Activated CD4-positive, CD25-positive, alpha-beta regulatory T cell (primary cell): Measurements from ENCODE around the gene MXD1.
"Not testable (repeated sequence)": the region's sequence is repeated elsewhere in the genome, so short reads cannot be mapped to it uniquely, and the experiment has no call there.

ENCODE experiments used
- DNase-seq, 4 experiments: peaks; one replicate each; lab custom pipeline; 2025; lab: John Stamatoyannopoulos, UW

Gene MXD1

DNA sequence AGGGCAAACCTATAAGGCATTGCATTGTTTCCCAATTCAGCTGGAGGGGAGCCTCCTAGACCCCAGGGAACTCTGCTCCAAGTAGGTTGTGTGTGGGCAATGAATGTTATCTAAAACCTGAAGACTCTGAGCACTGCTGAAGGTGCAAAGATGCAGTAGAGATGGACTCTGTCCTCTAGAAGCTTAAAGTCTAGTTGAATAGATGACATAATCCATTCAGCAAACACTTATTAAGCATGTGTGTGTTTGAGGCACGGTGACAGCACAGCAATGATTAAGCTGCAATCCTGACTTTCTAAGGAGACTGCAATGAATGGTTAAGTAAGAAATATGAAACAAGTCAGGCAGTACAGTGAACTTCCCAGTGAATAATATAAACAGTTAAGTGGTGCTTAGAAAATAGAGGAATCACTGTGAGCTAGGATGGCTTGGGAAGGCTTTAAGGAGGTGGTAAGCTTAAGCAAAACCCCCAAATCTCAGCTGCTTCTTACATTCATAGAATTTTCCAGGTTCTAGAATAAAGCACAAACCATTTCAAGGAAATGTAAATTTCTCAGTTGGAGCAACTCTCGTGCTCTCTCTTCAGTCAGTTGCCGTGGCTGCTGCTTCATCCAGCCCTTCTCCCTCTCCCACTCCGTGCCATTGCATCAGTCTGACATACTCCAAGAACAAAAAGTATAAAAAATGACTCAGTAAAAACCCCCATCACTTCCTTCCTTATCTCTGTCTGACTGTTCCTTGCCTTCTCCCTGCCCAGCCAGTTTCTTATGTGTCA is 19.1 kb downstream of the MXD1 start:
- no peak for DNase-seq

DNA sequence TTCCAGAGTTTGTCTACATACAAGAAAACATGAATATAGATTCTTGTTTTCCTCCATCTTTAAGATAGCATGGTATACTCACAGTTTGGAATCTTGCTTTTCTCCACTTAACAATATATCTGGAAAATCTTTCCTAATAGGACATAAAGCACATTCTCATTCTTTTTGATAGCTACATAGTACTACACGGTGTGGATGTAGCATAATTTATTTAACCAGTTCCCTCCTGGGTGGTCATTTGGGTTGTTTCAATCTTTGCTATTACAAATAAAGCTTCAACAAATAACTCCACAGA is 19.7 kb downstream of the MXD1 start:
- no peak for DNase-seq

DNA sequence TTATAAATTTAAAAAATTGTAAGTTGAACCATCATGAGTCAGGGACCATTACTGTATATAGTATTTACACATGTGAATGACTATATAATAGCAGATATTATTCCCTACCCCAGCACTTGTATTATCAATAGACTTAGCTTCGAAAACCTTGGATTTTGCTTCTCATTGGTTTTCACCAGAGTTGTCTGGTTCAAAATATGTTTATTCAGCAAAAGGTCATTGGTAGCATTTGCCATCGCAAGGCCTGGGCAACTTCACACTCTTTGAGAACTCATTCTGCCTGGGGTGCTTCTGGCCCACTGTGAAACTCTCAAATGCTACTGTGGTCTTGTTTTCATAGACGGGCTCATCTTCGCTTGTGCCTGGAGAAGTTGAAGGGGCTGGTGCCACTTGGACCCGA is 20.1 kb downstream of the MXD1 start:
- no peak for DNase-seq

DNA sequence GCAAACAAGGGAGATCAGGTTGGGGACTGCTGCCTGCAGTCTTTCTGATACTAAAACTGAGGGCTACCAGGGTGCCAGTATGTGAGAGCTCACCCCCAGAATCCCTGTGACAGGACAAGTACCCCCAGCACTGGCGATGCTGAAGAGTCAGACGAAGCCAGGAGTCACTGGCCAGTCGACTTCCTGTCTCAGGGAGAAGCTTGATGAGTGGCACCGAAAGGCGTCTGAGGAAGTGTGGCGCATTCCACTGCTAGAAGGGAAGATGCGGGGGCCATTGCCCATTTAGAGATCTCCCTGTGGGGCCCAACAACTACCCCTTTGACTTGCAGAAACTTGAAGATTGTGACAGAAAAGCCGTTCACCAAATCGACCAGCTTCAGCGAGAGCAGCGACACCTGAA is 22.0 kb downstream of the MXD1 start:
- DNase-seq = no peak

DNA sequence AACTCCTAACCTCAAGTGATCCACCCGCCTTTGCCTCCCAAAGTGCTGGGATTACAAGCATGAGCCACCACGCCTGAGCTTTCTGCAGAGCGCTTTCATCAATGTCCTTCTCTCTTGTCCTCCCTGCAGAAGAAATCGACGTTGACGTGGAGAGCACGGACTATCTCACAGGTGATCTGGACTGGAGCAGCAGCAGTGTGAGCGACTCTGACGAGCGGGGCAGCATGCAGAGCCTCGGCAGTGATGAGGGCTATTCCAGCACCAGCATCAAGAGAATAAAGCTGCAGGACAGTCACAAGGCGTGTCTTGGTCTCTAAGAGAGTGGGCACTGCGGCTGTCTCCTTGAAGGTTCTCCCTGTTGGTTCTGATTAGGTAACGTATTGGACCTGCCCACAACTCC is 23.1 kb downstream of the MXD1 start:
- no peak for DNase-seq

DNA sequence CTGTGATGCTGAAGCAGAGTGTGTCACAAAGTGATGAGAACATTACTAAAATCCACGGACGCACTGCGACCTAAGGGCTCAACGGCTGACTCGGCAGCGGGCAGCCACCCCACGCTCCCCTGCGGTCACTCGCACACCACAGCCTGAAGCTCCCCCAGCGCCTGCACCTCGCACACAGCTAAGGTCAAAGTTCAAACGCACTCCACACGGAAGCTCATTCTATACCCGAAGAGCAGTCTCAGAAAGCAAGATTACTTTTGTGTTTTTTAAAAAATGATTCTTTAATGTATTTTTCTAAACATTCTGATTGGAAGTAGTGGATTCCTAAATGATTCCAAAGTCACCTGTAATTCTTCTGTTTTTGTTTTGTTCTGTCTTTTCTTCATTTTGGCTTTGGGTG is 24.8 kb downstream of the MXD1 start:
- no peak for DNase-seq

DNA sequence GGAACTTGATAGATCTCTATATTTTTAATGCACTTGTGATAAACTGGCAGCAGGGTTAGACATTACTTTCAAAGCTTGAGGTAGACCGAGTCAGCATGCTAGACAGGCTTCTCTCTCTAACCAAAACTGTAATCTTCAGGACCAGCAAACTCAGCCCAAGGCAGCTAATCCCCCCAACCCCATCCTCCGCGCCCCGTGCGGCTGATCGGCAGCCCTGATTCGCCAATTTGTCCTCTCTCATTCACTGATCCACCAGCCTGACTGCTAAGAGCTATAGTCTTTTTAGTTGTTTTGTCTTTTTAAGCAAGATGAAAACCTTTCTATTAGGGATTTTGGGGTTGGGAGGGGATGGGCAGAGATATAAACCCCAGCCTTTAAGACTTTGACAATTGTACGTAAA is 25.8 kb downstream of the MXD1 start:
- no peak for DNase-seq

DNA sequence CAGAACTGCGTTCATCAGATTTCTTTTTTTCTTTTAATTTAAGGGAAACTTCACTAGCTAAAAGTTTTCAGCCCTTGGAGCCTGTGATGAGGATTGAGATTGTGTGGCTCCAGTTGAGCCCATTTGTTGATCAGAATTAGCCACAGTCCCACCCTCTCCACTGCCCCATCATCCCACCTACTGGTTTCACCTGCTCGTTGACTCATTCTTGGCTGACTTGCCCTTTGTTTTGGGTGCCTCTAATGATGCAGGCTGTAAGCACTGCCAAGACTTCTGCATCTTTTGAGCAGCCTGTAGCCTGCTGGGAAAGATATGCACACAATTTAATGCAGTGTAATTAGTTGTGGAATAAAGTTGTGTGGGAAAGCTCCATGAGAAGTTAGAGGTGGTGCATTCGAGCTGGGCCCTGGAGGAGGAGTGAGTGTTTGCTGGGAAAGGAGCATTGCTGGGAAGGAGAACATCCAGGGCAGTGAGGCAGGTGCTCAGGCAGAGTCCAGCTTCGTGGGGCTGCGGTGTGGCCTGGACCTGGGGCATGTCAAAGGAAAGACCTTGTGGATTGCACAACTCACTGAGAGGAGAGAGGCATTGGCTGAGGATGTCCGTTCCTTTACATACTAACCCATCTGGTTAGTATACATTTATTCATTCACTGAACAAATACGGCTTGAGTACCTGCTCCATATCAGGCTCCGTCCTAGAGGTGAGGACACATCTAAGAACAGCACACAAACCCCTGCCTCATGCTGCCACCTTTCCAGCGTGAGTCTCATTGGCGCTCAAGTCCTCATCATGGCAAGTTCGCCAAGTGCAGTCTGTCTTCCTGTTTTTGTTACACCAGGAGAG is 28.3 kb downstream of the MXD1 start:
- no peak for DNase-seq

DNA sequence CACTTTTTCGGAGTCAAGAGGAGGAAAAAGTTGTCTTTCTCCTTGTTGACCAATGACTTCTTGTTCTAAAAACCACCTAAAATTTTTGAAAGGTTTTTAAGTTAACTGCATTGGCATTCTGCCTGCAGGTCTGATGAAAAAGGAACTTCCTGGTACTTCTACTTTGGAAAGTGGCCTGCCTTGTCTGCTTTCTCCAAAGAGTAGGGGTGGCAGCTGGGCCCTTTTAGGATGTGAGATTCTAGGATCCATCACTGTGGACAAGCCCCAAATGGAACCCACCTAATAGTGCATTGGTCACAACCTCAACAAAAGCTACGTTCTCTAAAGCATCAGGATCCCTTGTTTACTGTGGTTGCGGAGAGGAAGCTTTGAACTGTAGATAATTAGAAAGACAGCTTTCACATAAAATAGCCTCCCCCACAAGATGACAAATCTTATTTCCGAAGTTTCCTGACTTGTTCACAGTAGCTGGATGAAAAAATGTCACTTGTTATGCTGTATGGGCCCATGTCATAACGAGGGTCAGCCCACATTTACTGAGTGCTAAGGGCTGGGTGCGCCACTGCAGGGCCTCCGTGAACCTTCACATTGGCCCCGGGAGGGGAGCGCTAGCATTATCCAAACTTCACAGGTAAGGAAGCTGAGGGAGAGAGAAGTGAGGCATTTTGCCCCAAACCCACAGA is 29.1 kb downstream of the MXD1 start:
- no peak for DNase-seq

DNA sequence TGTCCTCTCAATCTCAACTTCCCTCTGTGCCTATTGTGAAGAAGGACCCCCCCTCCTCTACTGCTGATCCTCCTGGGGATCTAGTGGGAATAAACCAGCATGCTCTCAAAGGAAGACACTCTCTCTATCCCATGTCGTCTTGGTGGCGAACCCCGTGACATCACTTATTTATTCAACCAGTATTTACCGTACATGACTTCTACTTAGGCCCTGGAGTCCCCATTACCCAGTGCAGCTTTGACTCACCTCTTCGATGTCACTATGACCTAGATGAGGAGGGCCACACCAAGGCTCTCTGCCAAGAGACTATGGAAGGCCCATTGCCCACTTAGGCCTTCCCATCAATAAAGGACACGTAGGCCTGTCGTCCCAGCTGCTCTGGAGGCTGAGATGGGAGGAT is 29.8 kb downstream of the MXD1 start:
- no peak for DNase-seq

DNA sequence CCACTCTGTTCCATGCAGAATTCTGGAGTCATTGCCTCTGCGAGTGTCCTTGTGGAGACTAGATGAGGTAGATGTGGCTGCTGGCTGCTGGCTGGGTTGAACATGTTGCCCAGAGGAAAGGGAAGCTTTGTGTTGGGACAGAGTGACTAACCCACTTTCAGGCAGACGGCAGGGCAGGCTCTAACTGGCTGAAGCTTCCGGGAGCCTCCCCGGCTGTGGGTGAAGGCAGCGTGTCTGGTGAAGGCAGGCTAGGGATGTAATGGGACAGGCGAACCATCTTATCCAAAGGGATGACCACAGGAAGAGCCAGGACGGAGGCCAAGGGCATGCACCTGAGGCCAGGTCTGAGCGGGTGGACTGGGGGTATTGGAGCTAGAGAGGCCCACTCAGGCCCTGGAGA is 30.5 kb downstream of the MXD1 start:
- DNase-seq = no peak

DNA sequence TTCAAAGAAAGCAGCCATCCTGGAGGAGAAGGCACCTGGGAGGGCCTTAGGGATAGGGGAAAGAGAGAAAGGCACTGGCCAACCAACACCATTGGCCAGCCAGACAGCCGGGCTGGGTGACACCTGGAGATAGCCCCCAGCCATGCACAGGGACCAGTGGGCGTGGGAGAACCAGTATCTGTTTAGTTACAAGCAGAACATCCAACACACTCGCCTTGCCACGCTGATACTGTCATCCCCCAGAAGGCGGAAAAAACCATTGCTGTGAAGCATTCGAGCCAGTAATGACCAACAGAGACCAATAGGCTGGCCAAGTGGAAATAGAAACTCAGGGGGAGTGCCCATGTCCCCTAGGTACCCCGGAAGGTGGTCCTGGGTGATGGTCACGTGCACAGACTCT is 31.0 kb downstream of the MXD1 start:
- no peak for DNase-seq

DNA sequence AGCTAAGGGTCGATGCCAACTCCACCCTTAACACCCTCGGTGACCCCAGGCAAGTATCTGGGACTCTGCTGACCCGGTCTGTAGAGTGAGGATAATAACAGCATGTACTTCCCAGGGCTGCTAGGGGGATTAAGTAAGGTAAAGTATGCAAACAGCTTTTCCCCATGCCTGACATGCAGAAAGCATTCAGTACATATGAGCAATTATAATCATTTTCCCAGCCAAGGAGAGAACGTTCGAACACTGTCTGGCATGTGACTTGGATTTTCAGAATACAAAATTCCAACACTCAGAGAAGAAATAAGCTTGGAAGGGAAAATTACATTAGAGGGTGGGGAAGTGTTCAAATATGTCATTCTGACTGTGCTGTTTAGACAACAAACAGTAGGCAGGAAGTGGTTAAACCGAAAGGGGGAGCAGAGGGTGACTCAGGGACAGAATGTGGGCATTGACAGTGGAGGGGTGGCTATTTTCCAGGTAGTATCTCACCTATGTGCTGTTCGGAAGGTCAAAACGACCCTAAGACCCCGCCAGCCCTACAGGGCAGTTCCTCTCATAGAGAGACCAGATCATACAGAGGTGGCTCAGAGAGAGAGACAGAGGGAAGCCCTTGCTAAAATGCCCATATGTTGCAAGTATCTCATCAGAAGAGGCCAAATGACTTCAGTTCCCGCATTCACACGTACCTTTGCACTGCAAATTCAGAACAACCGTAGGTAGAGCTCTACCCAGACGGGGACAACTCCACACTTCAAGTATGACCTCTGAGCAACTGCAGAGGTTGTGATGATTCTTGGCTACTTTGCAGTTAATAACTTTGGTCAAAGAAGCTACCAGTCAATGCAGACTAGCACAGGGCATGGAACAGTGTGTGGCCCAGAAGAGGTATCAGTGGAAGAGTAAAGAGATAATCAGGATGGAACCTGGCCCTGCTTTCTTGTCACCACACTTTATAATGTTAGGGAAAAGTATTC is 31.7 kb downstream of the MXD1 start:
- peak in 1 of 4 experiments; percentile 8 for DNase-seq

DNA sequence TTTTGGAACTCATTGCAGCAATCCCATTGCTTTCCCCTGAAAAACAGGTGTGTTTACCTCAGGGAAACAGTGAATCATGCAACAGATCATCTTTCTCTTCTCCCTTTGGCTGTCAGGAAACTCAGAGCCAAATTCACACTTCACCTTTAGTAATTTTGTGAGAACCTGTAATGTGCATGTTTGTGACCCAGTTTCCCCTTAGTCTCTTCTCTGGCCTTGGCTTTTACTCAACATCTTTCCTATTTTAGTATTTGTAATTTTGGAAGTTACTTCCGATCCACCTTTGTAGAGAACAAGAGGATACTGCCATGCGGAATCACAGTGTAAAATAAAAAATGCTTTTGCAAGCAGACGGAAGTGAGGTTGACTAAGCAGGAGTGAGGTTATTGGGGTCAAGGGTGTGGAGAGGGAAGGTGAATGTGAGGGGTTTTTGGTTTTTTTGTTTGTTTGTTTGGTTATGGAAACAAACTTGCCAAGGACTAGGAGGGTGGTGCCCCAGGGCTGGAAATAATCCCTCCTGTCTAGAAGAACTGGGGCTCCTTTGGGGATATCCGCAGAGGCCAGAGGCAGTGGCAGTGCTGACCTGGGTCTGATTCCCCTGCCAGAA is 32.5 kb downstream of the MXD1 start:
- no peak for DNase-seq

DNA sequence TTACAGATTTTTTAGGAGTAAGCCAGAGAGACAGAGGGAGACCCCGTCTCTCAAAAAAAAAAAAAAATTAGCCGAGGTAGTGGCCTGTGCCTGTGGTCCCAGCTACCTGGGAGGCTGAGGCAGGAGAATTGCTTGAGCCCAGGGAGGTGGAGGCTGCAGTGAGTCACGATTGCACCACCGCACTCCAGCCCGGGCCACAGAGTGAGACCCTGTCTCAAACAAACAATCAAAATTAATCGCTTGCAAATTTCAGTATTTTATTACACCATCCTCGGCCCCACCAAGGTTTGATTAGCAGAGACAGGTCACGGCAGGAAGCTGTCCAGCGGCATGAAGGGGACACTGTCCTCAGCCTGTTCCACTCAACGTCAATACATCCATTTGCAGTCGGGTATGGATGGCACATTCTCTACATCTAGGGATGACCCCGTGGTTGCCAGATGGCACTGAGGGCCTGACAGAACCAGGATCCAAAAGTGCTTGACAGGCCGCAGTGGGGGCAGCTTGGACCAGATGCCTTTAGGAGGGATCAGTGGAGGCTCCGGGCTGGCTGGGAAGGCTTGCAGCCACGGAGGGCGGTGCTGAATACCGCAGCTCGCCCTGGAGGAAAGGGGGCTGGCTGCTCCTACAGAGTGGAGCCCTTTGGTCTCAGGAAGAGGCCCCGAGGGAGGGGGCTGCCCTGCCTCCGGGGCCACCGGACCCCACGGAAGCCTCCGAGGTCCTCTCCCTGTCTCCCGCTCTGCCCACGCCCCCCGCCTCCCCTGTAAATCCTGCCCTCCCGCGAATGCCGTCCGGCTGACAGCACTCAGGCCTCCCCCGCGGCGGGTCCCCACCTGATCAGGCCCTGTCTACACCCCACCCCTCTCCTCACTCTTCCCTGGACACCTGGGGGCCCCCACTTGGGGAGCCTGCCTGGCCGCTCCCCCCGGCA is 33.4 kb downstream of the MXD1 start:
- DNase-seq = no peak

DNA sequence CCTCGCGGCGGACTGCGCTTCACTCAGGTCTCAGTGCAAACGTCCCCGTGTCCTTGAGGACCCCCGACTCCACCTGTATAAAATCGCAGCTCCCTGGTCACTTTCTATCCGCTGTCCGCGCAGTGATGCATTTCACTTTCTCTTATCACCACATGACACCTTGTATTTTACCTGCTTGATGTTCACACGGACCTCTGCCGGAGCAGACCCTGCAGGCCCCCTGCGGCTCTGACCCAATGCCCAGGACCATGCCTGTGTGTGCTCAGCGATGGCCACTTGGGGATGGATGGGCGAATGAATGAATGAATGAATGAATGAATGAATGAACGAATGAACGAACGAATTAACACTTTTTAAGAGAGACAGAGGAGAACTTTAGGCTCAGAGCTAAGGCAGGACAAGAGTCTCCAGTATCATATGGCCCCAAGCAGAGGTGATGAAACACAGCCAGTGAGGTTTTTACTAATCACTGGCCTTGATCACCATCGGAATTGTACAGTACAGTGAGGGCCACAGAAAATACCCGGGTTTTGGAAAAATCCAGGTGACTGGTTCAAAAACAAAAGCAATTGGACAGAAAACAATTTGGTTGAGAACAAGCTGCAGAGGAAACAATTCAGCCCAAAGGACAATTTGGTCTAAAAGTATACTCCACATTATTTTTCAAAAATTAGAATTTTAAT is 34.2 kb downstream of the MXD1 start:
- no peak for DNase-seq

DNA sequence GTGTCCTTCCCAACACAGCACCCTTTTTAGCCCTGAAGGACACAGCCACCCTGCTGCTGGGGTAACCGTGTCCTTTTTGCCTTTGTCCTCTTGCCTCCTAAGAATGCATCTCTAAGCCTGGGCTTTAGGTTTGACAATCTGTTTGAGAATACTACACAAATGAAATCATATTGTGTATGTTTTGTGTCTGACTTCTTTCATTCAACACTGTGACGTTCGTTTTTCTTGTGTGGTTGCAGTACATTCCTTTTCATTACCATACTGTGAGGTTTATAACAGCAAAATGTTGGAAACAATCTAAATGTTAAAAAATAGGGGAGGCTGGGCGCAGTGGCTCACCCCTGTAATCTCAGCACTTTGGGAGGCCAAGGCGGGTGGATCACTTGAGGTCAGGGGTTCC is 35.3 kb downstream of the MXD1 start:
- no peak for DNase-seq

DNA sequence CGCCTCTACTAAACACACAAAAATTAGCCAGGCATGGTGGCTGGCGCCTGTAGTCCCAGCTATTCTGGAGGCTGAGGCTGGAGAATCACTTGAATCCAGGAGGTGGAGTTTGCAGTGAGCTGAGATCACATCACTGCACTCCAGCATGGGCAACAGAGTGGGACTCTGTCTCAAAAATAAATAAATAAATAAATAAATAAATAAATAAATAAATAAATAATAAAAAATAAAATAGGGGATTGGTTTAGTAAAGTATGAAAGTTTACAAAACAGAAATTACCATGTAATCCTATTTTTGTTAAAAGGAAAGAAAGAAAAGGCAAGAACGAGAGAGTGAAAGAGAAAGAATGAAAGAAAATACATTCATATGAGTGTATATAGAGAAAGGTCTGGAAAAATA is 35.8 kb downstream of the MXD1 start:
- DNase-seq = not testable (repeated sequence)

DNA sequence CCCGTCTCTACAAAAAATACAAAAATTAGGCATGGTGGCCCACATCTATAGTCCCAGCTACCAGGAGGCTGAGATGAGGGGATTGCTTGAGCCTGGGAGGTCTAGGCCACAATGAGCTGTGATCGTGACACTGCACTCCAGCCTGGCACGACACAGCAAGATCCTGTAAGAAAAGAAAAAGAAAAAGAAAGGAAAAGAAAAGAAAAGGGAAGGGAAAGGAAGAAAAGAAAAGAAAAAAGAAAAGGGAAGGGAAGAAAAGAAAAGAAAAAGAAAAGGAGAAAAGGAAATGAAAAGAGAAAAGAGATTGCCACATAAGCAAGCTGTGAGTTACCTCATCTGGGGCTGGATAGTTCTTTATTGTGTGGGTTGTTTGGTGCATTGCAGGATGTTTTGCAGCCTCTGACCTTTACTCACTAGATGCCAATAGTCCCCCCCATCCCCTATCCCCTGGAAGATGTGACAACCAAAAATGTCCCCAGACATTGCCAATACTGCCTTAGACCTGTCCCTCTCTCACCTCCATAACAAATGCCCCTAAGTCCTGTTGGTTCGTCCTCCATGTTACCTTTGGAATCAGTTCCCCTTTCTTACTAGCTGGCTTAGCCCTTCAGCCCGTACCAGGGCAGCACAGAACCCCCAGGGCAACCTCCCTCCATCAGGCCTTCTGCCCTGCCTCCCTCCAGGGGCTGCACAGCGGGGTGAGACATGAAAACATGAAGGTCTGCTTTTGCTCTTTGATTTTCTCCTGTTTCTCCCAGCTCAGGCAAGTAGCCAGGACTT is 37.6 kb downstream of the MXD1 start:
- DNase-seq = no peak
